ENCODE measurements around the gene STK32B.

Gene STK32B

GRCh38 chr4:5029447-5029846, 21.8 kb upstream of the STK32B start:
- in situ Hi-C loops (cut with MboI; ENCODE audit: low sequenced_read_pairs): no loop called here

- in situ Hi-C loops (cut with MboI; ENCODE audit: low sequenced_read_pairs): no loop called here
These were observed 21.1 kb upstream of the STK32B start for GRCh38 chr4:5030221-5030620.

- in situ Hi-C loops (cut with MboI; ENCODE audit: low sequenced_read_pairs): no loop called here
These were observed 20.4 kb upstream of the STK32B start for GRCh38 chr4:5030927-5031326.

- in situ Hi-C loops (cut with MboI; ENCODE audit: low sequenced_read_pairs): no loop called here
These were observed 18.5 kb upstream of the STK32B start for GRCh38 chr4:5032813-5033212.

- in situ Hi-C loops (cut with MboI; ENCODE audit: low sequenced_read_pairs): no loop called here
These were observed 17.9 kb upstream of the STK32B start for GRCh38 chr4:5033281-5033841.

GRCh38 chr4:5034206-5034605, 17.1 kb upstream of the STK32B start:
- in situ Hi-C loops (cut with MboI; ENCODE audit: low sequenced_read_pairs): no loop called here

GRCh38 chr4:5036239-5036638, 15.0 kb upstream of the STK32B start:
- in situ Hi-C loops (cut with MboI; ENCODE audit: low sequenced_read_pairs): no loop called here

GRCh38 chr4:5037553-5038551, 13.4 kb upstream of the STK32B start:
- in situ Hi-C loops (cut with MboI; ENCODE audit: low sequenced_read_pairs): no loop called here

- in situ Hi-C loops (cut with MboI; ENCODE audit: low sequenced_read_pairs): no loop called here
These were observed 11.5 kb upstream of the STK32B start for GRCh38 chr4:5039800-5040199.

- in situ Hi-C loops (cut with MboI; ENCODE audit: low sequenced_read_pairs): no loop called here
These were observed 10.2 kb upstream of the STK32B start for GRCh38 chr4:5040856-5041620.

GRCh38 chr4:5041699-5042098, 9.6 kb upstream of the STK32B start:
- in situ Hi-C loops (cut with MboI; ENCODE audit: low sequenced_read_pairs): no loop called here

- in situ Hi-C loops (cut with MboI; ENCODE audit: low sequenced_read_pairs): no loop called here
These were observed 7.7 kb upstream of the STK32B start for GRCh38 chr4:5043579-5043978.

GRCh38 chr4:5044341-5044740, 6.9 kb upstream of the STK32B start:
- in situ Hi-C loops (cut with MboI; ENCODE audit: low sequenced_read_pairs): no loop called here

GRCh38 chr4:5045097-5045496, 6.2 kb upstream of the STK32B start:
- in situ Hi-C loops (cut with MboI; ENCODE audit: low sequenced_read_pairs): no loop called here

GRCh38 chr4:5048721-5049120, 2.6 kb upstream of the STK32B start:
- in situ Hi-C loops (cut with MboI; ENCODE audit: low sequenced_read_pairs): no loop called here

GRCh38 chr4:5050520-5051277, 581 bp upstream of the STK32B start:
- in situ Hi-C loops (cut with MboI; ENCODE audit: low sequenced_read_pairs): no loop called here

- in situ Hi-C loops (cut with MboI; ENCODE audit: low sequenced_read_pairs): no loop called here
These were observed 973 bp downstream of the STK32B start for GRCh38 chr4:5052204-5052702.

- in situ Hi-C loops (cut with MboI; ENCODE audit: low sequenced_read_pairs): no loop called here
These were observed 1.6 kb downstream of the STK32B start for GRCh38 chr4:5052726-5053425.

- in situ Hi-C loops (cut with MboI; ENCODE audit: low sequenced_read_pairs): no loop called here
These were observed 3.3 kb downstream of the STK32B start for GRCh38 chr4:5054532-5054931.

GRCh38 chr4:5055411-5055810, 4.1 kb downstream of the STK32B start:
- in situ Hi-C loops (cut with MboI; ENCODE audit: low sequenced_read_pairs): no loop called here
